Middle frontal gyrus (tissue), 1 donor: Measurements from ENCODE around the gene CARD11.

Experiments
- DNase-seq: peaks from one replicate; pipeline ENCODE4 v3.0.0-alpha.2; 2015; ENCODE audit warnings: low spot score; ENCODE audit errors: extremely low spot score

The CARD11 gene

DNA sequence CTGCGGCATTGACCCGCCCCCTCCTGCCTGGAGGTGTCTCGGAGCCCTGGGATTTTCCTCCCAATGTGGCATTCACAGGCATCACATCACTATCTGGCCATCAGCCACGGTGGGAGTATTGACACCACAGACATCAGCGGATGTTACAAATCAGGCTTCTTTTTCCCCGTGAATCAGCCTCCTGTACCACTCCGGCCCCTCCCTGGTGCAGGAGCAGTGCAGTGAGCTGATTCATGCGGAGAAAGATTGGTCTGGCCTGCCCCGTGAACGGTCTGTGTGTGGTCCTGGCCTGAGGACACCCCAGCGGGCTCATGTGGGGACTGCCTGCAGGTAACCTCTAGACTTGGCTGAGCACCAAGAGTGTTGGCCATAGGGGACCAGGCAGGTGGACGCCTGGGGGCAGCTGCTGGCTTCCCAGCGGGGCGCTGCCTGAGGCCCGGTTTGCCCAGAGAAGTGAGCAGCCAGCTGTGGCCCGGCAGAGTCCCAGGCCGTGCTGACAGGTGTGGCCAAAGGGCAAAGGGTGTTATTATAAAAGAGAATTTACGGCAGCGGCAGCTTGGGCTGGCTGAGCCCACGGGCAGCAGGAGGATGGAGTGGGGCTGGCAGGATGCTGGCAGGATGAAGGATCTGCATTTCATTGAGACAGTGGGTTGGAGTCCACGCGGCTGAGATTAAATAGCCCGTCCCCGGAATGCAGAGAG is 167.5 kb downstream of the CARD11 start:
- no peak for DNase-seq

DNA sequence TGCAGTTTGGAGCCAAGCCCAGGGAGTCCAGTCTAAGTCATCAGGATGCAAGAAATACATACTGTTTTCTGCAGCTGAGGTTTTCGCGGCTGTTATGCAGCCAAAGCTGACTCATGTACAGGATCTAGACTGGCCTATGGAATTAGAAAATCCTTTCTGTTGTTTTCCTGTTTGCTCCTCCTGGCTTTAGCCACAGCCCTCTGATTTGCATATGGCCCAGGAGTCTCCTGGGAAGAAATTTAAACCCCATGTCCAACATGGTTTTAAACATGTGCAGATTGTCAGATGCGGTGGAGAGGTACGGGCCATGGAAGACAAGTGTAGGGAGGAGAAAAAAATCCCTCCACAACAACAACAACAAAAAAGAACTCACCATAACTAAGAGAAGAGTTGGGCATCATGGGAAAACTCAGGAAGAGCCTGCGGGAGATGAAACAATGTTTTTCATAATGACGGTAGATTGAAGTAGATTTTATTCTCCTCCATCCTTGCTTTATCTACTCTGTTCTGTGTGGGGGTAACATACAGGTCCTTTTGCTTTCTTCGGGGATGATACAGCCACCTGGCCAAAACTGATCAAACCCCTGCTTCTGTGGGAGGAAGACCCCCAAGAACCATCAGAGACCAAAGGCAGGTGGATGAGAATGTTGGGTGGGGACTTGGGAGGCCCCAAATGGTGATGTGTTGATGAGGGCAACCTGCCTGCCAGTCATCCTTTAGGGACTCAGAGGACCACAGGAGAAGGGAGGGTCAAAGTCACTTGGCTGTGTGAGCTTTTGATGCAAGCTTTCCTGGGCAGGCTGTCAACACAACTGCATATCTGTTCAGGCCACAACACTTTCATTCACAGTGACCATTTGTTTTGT is 169.7 kb downstream of the CARD11 start:
- peak; percentile 27 for DNase-seq

DNA sequence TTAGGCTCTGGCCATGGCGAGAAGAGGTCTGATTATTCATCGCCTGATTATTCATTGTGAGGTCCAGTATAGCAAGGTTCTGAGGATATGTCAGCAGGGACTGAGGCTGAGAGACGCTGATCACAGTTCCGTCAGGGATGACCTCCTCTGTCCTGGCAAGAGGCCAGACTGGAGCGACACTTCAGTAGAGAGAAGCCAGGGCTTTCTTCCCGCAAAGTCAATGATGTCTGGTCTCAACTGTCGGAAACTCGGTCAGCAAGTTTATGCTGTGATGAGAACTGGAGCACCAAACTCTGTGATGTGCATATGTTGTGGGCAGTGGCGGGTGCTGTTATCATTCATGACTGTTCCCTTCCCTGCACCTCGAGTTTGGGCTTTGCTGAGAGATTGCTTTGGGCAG is 170.5 kb downstream of the CARD11 start:
- DNase-seq, result no peak

DNA sequence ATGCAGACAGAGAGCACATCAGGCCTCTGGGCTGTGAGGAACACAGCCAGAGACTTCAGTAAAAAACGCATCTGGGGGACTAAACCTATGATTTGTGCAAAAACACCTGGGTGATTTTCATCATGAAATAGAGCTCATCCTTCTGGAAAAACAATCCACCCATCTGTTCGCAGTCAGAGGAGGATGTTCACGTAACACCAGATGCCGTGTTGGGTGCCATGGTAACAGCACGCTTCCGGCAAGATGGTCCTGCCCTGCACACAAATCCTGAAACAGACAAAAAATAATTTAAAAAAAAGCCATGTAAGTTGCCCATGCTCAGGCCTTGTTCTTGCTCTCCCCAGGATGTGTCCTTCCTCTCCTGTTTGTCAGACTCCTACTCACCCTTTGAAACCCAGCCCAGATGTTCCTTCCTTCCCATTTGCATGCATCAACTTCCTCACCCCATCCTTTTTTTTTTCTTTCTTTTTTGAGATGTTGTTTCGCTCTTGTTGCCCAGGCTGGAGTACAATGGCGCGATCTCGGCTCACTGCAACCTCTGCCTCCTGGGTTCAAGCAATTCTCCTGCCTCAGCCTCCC is 171.3 kb downstream of the CARD11 start:
- peak; percentile 32 for DNase-seq

DNA sequence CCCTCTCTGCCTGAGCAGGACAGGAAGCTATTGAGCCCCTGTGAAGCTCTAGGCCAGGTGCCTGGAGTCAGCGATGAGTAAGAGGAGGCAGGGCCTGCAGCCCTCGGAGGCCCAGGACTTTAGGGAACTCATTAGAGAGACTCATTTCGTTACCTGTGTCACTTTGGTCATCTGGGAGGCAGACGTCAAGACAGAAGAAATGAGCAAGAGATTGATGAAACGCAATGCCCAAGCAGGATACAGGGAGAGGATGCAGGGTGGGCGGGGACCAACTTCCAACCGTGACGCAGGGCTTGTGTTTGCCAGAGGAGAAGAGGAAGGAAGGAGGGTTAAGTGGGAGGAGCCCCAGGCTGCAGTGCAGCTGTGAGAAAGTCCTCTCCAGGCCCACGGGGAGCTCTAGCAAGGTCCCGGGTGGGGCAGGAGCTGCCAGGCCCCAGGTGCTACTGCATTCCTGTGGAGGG is 173.2 kb downstream of the CARD11 start:
- DNase-seq, result no peak

DNA sequence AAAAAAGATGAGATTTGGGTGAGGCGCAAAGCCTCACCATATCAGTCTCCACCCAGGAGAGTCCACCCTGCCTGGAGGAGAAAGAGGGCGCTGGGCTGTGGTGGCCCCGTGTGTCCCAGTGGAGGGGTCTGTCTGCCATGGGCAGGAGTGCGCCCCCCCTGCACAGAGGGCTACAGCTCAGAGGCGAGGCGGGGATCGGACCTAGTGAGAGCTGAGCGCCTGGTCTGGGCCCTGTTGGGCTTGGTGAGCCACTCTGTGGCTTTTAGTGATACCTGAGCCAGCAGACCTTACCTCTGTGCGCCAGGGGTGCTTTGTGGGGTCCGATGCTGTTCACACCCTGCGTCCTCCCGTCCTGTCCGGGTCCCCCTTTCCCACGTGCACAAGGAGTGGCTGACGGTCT is 173.7 kb downstream of the CARD11 start:
- DNase-seq, result no peak

DNA sequence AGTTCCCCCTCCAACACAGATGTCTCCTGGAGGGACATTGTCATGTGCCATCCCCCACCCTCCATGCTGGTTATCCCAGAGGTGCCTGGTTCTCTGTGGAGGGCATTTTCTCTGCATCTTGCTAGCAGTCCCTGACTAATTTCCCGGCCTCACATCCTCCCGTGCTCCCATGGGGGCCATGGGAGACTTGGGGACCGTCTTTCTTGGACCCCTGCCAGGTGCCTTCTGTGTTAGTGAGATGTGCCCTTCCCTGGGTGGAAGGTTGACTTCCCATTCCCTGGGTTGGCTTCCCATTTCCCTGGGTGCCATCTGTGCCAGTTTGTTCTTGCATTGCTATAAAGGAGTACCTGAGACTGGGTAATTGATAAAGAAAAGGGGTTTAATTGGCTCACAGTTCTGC is 177.1 kb downstream of the CARD11 start:
- no peak for DNase-seq

DNA sequence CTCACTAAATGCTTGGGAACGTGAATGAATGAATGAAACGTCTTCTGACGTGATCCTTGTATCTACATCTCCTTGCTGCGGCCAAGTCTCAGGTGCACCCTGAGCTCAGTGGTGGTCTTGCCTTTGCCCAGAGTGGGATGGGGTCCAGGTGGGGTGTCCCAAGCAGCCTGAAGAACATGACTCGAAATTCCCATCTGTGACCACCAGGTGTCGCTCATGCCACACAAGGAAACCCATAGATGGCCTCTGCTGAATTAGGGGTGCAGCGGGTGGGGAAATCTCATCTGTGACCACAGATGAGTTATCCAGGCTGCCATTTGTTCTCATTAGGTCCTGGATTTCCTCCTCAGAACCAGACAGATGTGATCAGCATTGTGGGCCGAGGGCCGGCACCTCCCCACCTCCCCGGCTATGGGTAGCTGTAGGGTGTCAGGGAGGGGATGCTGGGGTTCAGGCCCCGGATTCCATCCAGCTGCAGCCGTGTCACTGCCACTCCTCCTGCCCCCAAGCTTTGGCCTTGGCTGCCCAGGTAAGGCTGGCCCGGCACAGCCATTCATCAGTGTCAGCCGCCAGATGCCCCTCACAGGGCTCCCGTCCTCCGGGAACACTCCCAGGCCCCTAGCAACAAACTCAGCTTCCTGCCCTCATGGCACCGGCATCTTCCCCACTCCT is 178.5 kb downstream of the CARD11 start:
- peak; percentile 35 for DNase-seq

DNA sequence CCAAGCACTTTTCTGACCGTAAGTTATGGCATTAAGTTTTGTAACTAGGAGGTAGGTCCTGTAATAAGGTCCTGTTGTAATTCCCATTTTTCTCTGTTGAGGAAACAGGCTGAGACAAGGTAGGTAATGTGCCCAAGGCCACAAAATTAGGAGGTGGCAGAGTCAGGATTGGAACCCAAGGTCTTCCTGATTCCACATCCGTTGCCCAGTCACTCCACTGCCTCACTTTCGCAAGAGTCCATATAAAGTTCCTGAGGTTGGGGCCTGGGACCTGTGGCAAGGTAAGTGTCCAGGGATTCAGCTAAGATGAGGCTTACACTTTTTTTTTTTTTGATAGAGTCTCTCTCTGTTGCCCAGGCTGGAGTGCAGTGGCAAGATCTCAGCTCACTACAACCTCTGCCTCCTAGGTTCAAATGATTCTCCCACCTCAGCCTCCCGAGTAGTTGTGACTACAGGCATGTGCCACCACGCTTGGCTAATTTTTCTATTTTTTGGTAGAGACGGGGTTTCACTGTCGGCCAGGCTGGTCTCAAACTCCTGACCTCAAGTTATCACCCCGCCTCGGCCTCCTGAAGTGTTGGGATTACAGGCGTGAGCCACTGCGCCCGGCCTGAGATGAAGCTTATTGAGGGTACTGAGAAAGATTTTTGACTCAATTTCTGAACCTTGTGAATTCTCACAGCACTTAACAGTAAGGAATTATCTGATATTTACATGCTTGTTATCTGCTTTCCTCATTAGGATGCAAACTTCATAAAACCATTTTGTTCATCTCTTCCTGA is 179.3 kb downstream of the CARD11 start:
- DNase-seq, result no peak

DNA sequence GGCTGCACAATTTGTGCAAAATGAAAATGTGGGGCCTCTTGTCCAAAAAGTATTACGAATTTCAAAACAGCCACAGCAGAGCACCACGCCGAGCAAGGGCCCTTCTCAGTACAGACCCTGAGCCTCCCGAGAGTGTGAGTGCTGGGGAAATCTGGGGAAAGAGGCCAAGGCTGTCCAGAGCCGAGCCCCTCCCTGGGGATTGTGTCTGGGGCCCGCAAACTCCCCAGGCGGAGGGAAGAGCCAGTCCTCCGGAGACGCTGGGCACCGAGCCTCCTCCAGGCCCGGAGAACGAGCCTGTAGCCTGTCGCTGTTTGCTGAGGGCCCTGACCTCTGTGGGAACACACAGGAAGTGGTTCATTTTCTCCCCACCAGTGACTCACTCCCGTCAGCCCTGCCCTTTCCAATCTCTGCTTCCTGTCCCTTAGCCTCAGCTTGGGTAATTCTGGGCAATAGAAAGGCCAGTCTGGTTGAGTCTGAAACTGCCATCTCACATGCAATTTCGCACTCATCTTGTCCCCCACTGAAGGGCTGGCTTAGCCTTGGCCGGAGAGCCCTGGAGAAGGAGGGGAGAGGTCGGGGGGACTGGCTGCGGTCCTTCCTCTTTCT is 180.1 kb downstream of the CARD11 start:
- no peak for DNase-seq

DNA sequence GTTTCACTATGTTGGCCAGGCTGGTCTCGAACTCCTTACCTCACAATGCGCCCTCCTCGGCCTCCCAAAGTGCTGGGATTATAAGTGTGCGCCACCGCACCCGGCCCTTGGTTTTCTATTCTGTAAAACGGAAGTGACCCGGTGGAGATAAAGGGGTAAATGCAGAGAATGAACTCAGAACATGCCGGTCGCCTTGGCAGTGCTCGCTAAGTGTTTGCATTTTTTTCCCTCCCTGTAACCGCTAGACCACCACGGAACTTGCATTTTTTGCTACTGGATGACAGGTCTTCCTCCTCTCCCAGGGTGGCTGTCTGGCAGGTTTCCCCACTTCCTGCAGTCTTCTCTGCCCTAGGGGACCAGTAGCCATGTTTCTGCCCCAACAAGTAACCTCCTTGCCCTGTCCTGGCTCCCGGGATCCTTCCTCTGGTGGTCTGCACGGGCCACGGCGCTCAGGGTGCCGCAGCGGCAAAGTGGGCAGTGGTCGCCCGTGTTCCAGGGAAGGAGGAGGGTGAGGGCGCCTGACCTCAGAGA is 180.8 kb downstream of the CARD11 start:
- DNase-seq, result no peak

DNA sequence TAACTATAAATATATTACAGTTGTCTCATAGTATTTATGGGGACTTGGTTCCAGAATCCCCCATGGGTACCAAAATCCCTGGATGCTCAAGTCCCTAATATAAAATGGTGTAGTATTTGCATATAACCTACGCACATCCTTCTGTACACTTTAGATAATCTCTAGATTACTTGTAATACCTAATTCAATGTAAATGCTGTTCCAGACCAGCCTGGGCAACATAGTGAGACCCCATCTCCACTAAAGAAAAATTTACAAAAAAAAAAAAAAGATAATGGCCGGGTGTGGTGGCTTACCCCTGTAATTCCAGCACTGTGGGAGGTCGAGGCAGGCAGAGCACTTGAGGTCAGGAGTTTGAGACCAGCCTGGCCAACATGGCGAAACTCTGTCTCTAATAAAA is 182.2 kb downstream of the CARD11 start:
- DNase-seq, result no peak

DNA sequence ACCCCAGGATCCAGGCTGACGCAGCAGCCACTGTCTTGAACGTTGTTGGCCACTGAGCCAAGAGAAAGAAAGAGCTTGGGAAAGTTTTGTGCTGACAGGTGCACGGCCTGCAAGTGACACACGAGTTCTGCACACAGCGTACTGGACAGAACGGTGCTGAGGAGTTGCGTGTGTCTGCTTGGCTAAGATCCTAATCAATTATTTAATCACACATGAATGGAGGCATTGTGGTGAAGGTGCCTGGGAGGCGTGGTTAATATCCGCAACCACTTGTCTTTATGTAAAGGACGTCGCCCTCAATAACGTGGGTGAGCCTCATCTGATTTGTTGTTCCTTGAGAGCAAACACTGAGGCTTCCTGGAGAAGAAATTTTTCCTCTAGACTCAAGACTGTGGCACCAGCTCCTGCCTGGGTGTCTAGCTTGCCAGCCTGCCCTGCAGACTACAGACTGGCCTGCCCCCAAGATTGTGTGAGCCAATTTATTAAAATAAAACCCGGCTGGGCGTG is 183.0 kb downstream of the CARD11 start:
- DNase-seq, result no peak

DNA sequence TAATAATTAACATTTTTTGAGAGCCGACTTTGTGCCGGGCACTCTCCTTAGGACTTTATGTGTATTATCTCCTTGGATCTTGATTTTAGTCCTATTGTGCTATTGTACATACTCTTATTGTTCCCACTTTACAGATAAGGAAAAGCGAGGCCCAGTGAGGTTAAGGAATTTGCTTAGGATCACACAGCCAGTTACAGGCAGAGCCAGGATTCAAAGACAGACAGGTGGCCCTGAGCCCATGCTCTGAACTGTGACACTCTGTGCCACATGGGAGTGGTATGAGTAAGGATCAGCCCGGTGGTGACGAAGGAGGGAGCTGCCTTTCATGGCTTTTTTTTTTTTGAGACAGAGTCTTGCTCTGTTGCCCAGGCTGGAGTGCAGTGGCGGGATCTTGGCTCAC is 183.7 kb downstream of the CARD11 start:
- DNase-seq, result no peak

DNA sequence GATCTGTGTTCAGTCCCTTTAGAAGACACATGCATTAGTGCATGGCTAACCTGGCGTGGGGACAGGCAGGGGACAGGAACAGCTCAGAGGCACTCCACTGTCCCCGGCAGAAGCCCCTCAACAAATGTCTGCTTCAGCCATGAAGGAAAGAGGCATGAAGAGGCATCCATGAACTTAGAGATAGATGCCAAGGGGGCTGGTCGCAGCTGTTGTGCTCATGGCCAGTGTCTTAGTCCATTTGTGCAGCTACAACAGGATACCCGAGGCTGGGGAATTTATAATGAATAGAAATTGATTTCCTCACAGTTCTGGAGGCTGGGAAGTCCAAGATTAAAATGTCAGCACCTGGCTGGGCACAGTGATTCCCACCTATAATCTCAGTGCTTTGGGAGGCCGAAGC is 185.0 kb downstream of the CARD11 start:
- no peak for DNase-seq

DNA sequence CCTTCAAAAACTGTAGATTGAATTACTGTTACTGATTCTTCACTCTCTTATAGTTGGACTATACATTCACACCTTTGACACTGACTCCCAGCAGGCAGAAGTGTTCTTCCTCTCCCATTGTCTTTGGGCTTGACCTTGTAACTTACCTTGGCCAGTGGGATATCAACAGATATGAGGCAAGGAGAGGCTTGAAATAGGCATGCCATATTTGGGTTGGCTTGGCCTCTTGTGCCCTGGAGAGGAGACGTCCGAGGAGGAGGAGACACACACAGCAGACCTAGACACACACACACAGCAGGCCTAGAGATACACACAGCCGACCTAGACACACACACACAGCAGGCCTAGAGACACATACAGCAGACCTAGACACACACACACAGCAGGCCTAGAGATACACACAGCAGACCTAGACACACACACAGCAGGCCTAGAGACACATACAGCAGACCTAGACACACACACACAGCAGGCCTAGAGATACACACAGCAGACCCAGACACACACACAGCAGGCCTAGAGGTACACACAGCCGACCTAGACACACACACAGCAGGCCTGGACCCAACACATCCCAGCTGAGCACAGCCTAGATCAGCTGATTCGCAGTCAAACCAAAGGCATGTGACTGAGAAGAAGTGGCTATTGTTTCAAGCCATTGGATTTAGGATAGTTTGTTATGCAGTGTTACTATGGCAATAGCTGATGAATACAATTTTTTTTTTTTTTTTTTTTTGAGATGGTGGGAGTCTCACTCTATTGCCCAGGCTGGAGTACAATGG is 187.1 kb downstream of the CARD11 start:
- DNase-seq, result no peak
